Measurements from ENCODE around the gene CEBPE.

The CEBPE gene

GRCh38 chr14:23118506-23119362 lies at the start of gene CEBPE:
TSS of gene CEBPE (minus strand) at chr14:23119255. CDS start at chr14:23119091, 164 bp downstream.
- no peak for DNase-seq (ENCODE audit: low read depth)

GRCh38 chr14:23168246-23168645 lies 49.2 kb upstream of the CEBPE start:
- DNase-seq (ENCODE audit: low read depth) = no peak

- no peak for DNase-seq (ENCODE audit: low read depth)
These were observed 48.2 kb upstream of the CEBPE start for GRCh38 chr14:23167116-23167847.

GRCh38 chr14:23164949-23165348 lies 45.9 kb upstream of the CEBPE start:
- DNase-seq (ENCODE audit: low read depth) = no peak

GRCh38 chr14:23164250-23164649 lies 45.2 kb upstream of the CEBPE start:
- no peak for DNase-seq (ENCODE audit: low read depth)

- DNase-seq (ENCODE audit: low read depth) = no peak
These were observed 44.8 kb upstream of the CEBPE start for GRCh38 chr14:23163830-23164229.

GRCh38 chr14:23162800-23163199 lies 43.7 kb upstream of the CEBPE start:
- DNase-seq (ENCODE audit: low read depth) = no peak

GRCh38 chr14:23162005-23162404 lies 43.0 kb upstream of the CEBPE start:
- DNase-seq (ENCODE audit: low read depth) = no peak

- peak; percentile 62 for DNase-seq (ENCODE audit: low read depth)
These were observed 42.0 kb upstream of the CEBPE start for GRCh38 chr14:23160924-23161522.

- no peak for DNase-seq (ENCODE audit: low read depth)
These were observed 40.5 kb upstream of the CEBPE start for GRCh38 chr14:23159532-23159931.

GRCh38 chr14:23158779-23159178 lies 39.7 kb upstream of the CEBPE start:
- DNase-seq (ENCODE audit: low read depth) = no peak

- DNase-seq (ENCODE audit: low read depth) = peak; percentile 52
These were observed 36.0 kb upstream of the CEBPE start for GRCh38 chr14:23154964-23155587.

- DNase-seq (ENCODE audit: low read depth) = no peak
These were observed 35.1 kb upstream of the CEBPE start for GRCh38 chr14:23153851-23154796.

- no peak for DNase-seq (ENCODE audit: low read depth)
These were observed 32.3 kb upstream of the CEBPE start for GRCh38 chr14:23151342-23151741.

- no peak for DNase-seq (ENCODE audit: low read depth)
These were observed 30.7 kb upstream of the CEBPE start for GRCh38 chr14:23149745-23150144.

GRCh38 chr14:23148591-23149249 lies 29.7 kb upstream of the CEBPE start:
- no peak for DNase-seq (ENCODE audit: low read depth)

GRCh38 chr14:23147676-23148075 lies 28.6 kb upstream of the CEBPE start:
- no peak for DNase-seq (ENCODE audit: low read depth)

GRCh38 chr14:23146980-23147379 lies 27.9 kb upstream of the CEBPE start:
- DNase-seq (ENCODE audit: low read depth) = no peak

GRCh38 chr14:23146351-23146910 lies 27.4 kb upstream of the CEBPE start:
- no peak for DNase-seq (ENCODE audit: low read depth)

- no peak for DNase-seq (ENCODE audit: low read depth)
These were observed 26.8 kb upstream of the CEBPE start for GRCh38 chr14:23145794-23146350.

Measured in HS-5 (cell line).